Body of pancreas (tissue), 4 donors: ENCODE measurements around the gene FSIP2.

Source experiments
- POLR2A ChIP-seq, 3 donors: fragments of 450-650 bp; IDR thresholded peaks; one replicate each; pipeline ENCODE4 v1.6.1; 2016; ENCODE audit warnings: antibody characterized with exemption in 3 of 3, mild to moderate bottlenecking in 2 of 3
- TF ChIP-seq, protein P1 (sequence below), 7 experiments: fragments of 450-650 bp in 4 of 7; fragments of 200-600 bp in 3 of 7; sonication (generic) in 3 of 7; IDR thresholded peaks; one replicate each; pipeline ENCODE4 v1.5.1; 2016 to 2019; ENCODE audit warnings: antibody characterized with exemption in 7 of 7

DNA sequence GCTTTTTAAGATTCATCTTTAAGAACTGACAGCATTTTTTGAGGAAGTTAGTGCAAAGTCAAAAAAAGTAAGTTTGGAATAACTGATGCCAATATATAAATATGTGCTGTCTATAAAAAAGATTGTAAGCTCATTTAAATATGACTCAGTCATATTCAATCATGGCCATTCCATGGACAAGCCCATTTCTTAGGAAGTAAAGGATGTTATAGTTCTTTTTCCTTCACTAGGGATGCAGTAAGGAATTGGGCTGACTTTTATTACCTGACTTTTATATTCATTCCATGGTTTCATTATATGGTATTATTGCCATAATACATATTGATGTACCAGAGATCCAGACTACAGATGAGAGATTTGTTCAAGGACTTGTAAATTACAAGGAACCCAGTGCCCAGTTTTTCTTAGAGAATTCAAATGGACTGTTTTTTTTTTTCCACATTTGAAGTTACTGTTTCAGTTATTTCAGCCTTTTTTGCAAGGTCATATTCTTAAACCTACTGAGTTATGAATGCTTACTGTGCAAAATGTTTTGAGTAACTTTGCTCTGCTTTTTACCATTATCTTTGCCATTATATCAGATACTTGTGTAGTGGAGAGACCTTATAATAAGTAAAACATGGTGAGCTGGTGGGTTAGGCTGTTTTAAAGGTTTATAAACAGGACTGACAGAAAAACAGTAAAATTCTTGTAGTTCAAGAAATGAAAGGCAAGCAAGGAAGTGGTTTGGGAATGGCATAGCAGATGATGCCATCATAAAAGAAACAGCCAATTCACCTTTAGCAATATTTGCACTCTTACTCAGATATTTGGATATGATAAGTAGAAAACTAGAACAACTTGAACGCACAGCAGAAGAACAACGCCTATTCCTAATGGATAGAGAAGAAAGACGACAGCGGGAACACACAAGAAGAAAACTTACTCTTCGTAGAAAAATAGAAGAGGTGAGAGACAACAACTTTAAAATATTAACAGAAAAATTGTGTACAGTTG, 7.6 kb downstream of the FSIP2 start:
- TF ChIP-seq, protein P1, sequence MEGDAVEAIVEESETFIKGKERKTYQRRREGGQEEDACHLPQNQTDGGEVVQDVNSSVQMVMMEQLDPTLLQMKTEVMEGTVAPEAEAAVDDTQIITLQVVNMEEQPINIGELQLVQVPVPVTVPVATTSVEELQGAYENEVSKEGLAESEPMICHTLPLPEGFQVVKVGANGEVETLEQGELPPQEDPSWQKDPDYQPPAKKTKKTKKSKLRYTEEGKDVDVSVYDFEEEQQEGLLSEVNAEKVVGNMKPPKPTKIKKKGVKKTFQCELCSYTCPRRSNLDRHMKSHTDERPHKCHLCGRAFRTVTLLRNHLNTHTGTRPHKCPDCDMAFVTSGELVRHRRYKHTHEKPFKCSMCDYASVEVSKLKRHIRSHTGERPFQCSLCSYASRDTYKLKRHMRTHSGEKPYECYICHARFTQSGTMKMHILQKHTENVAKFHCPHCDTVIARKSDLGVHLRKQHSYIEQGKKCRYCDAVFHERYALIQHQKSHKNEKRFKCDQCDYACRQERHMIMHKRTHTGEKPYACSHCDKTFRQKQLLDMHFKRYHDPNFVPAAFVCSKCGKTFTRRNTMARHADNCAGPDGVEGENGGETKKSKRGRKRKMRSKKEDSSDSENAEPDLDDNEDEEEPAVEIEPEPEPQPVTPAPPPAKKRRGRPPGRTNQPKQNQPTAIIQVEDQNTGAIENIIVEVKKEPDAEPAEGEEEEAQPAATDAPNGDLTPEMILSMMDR (IDR thresholded peaks at IDR 0.05) = no peak
- TF ChIP-seq POLR2A (IDR thresholded peaks at IDR 0.05) = no peak
